Esophagus muscularis mucosa (tissue), 3 donors: ENCODE measurements around the gene MYO10.

Source experiments
- CTCF ChIP-seq, 3 experiments: fragments of 200-600 bp in 2 of 3; fragments of 450-650 bp in 1 of 3; sonication (generic) in 2 of 3; IDR thresholded peaks; one replicate each; pipeline ENCODE4 v1.5.1; 2017 to 2019; ENCODE audit warnings: antibody characterized with exemption in 3 of 3, mild to moderate bottlenecking in 2 of 3, moderate library complexity in 1 of 3
- POLR2A ChIP-seq: fragments of 450-650 bp; IDR thresholded peaks from one replicate; pipeline ENCODE4 v1.6.1; 2017; ENCODE audit warnings: antibody characterized with exemption, moderate library complexity, mild to moderate bottlenecking, low read depth

- TF ChIP-seq CTCF (IDR thresholded peaks at IDR 0.05): no peak
- no peak for TF ChIP-seq POLR2A
Measured at GRCh38 chr5:16896767-16897166, 39.3 kb downstream of the MYO10 start.
